Activated CD4-positive, alpha-beta T cell treated with anti-CD3 and anti-CD28 coated beads, Interleukin-2, Interleukin-6, amounts not matched to agents 100 ng/mL and 50 ng/mL, durations not matched to agents 16 hours and 8 hours (primary cell): ENCODE results near the gene ABHD12B.
"Not testable (repeated sequence)": the region's sequence is repeated elsewhere in the genome, so short reads cannot be mapped to it uniquely, and the experiment has no call there.

Experiments
- DNase-seq: peaks from one replicate; pipeline ENCODE4 v3.0.0-alpha.2; 2020

Gene ABHD12B

DNA sequence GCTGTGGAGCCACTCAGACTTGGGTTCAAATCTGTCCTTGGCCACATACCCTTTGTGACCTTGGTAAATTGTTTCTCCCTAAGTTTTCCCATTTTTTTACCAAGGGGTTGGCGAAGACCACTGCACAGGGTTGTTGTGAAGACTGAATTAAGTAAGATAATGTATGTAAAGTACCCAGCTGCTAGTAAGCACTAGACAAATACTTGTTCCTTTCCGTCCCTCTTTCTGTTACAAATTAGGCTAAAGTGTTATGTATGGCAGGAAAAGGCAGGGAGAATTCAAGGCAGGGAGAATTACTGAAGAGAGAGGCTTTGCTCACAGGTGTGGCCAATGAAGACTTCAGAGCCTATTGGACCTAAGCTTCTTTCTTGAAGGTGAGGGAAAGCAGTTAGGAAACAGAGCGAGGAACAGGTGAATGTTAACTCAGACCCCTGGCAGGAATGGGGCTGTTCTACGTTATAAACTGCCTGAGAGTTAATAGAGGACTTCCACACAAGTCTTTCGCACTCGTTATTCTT lies 25.9 kb downstream of the ABHD12B start:
- DNase-seq, result no peak

DNA sequence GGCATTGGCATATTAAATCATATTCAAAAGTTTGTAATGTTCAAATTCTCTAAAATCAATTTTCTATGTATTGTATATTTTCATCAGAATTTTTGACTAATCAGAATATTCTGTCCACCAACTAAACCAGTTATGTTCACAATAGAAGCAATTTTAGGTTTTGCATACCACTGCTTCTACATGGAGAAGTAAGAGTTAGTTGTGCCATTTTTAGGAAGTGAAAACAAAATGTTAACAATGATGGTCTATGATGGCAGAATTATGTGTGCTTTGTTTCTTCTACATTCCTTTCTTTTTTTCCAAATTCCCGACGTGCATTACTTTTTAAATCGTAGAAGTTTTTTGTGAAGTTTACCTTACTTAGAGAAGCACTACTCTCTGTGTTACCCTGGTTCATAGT lies 29.5 kb downstream of the ABHD12B start:
- DNase-seq, result no peak

- no peak for DNase-seq
These were observed 32.9 kb downstream of the ABHD12B start for GRCh38 chr14:50904719-50905118.

DNA sequence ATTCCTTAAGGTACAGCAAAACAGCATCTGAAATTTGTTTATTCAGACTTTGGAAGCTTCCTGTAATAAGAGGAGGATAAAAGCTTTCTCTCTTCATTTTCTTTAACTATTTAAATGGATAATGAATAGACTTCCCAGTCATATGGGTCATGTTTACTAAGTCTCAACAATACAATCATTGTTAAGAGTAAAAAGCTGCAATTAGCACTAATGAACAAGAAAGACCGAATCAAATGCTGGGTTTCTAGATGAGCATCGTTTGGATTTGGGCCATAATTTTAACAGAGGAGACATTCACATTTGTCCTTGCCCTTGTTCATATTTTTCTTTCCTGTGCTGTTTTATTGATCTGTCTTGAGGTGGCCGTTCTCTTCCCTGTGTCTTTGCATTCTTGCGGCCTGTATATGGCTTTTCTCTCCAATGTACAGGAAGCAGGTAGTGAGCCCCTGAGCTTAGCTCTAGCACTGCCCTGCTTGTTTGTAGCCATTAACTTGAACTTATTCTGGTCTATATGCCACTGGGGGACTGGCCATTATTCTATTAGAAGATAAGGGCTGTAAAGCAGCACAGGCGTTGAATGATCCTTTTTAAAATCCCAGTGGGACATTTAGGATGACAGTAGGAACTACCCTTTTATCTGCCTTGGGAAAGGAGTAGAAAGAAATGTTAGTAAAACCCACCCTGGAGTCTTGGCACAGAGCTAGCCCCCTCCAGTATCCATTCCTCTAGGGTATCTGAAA lies 34.6 kb downstream of the ABHD12B start:
- DNase-seq, result no peak

DNA sequence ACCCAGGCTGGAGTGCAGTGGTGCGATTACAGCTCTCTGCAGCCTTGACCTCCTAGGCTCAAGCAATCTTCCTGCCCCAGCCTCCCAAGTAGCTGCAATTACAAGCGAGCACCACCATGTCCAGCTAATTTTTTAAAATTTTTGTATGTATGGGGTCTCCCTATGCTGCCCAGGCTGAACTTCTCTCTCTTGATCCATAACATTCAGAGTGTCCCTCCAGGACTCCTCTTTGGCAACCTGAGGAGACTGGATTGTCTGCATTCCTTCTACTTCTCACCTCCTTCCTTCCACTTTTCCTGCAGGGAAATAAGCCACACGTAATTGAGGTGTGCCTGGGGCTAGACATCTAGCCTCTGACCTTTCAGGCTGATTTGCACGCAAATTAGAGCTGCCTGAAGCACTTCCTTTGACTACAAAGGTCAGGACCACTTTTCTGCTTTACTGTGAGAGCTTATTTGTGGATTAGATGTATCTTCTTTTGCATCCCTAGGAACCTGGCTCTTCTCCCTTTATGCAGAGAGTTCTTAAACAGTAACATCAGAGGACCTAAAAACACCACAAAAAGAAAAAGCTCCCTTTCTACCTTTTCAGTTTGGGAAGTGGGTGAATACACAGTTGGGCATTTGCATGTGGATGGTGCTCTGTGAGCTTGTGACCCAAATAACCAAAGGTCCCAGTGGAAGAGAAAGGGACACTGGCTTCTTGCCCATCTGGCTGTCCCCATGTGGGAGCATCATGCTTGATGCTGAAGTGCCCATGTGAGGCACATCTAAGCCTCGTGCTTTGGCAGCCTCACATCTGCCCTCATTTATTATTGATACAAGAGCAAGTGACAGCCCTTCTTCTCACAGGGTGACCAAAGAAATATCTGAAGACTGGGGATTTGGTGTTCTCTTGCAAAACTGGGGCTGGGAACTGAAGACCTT lies 38.9 kb downstream of the ABHD12B start:
- no peak for DNase-seq

- no peak for DNase-seq
These were observed 45.6 kb downstream of the ABHD12B start for GRCh38 chr14:50917449-50917848.

DNA sequence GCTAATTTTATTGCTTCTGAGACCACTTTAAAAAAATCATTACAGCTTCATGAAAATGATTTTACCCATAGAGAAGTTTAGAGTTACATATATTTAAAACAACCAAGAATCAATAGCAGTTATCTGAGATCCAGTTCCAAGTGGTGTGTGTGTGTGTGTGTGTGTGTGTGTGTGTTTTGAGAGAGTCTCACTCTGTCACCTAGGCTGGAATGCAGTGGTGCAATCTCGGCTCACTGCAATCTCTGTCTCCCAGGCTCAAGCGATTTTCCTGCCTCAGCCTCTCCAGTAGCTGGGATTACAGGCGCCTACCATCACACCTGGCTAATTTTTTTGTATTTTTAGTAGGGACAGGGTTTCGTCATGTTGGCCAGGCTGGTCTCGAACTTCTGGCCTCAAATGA lies 47.7 kb downstream of the ABHD12B start:
- not testable (repeated sequence) for DNase-seq

DNA sequence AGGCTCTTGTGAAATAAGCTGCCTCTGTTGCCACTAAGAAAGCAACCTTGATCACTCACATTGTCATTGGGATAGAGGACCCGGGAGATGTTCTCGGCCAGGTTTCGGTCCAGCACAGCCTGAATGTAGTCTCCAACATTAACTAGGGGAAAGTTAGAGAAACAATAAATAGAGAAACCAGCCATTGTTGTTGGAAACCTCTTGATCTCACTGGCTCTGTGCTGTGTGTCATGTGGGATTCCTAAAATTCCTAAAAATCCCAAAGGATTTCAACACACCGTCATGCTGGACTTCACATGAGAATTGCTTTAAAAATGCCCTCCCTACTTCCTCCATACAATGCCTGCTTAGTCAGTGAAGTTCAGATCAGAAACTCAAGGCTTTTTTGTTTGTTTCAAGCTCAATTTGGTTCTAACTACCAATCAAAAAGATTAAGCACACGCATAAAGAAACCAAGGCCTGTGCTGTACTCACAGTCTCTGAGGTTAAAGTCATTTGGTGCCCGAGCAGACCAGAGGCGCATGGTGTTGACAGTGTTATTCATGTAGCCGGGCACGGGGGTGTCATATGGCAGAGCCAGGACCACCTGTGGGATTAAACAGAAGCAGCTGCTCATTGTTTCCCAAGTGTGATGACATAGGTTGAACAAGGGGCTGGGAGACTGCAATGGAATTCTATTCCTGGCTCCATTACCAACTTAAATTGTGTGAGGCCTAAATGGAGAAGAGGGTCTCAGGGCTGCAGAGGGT lies 48.8 kb downstream of the ABHD12B start:
- no peak for DNase-seq

DNA sequence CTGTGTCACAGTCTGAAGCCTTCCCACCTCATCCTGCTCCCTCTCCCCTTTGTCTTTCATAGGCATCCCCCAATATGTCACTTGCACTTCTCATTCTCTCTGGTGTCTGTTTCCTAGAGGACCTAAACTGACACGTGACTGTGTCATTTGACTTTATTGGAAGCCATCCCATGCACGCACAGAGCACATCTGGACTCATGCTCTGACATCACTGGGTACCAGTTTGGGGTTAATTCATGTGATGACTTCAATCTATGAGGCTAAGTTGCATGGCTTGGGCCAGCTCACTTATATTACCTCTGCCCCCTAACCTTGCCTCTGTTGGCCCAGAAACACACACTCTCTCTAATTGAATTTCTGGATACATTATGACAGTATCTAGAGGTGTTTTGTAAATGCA lies 51.0 kb downstream of the ABHD12B start:
- DNase-seq, result no peak

DNA sequence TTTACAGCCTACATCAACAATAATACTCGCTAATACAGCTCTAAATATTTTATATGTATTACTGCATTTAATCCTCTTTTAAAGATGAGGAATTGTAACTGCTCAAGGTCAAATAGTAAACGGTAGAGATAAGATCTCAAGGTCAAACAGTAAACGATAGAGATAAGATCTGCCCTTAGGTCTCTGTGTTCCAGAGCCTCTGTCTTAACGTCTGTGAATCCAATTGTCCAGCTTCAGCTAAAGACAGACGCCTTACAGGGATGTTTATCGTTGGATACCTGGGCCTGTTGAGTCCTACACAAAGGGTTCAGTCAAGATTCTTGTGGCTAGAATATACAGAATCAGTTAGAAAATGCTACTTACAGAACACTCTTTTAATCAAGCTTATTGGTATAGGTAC lies 52.4 kb downstream of the ABHD12B start:
- DNase-seq, result no peak

- no peak for DNase-seq
These were observed 53.0 kb downstream of the ABHD12B start for GRCh38 chr14:50924843-50925242.

DNA sequence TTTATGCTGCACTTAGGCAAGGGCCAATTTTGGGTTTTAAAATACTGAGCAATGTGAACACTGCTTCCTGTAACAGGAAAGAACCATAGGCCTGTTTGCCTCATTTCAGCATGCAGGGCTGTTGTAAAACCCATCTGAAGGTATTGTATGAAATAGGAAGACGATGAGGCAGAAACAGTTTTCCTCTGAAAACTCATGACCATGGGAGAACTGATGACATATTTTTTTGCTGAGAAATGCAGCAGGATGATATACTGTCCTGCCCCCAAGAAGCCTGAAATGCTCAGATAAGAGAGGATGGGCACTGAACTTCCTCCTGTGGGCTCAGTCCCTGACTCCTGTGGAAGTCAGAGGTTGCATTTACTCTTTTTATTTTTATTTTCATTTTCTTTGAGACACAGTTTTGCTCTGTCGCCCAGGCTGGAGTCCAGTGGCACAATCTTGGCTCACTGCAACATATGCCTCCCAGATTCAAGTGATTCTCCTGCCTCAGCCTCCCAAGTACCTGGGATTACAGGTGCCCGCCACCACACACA lies 55.1 kb downstream of the ABHD12B start:
- no peak for DNase-seq

GRCh38 chr14:50928002-50928635 lies 56.3 kb downstream of the ABHD12B start:
- no peak for DNase-seq

DNA sequence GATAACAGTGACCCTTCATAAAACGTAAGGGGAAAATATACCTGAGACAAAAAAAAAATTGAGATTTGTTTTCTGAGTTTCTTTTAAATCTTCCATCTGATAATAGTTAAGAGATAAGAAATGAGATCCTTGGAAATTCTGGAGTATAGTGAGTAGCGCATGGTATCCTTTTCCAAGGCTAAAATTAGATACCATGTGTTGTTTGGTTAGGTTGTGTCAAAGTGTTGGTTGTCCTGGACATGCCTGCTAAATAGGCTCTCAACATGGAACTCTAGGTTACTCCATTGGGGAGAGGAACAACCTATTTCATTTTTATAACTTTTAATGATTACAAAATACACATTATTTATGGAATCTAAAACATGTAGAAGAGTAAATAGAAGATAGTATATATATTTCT lies 57.7 kb downstream of the ABHD12B start:
- DNase-seq, result no peak

GRCh38 chr14:50931559-50931958 lies 59.7 kb downstream of the ABHD12B start:
- no peak for DNase-seq

GRCh38 chr14:50932156-50932555 lies 60.3 kb downstream of the ABHD12B start:
- no peak for DNase-seq

DNA sequence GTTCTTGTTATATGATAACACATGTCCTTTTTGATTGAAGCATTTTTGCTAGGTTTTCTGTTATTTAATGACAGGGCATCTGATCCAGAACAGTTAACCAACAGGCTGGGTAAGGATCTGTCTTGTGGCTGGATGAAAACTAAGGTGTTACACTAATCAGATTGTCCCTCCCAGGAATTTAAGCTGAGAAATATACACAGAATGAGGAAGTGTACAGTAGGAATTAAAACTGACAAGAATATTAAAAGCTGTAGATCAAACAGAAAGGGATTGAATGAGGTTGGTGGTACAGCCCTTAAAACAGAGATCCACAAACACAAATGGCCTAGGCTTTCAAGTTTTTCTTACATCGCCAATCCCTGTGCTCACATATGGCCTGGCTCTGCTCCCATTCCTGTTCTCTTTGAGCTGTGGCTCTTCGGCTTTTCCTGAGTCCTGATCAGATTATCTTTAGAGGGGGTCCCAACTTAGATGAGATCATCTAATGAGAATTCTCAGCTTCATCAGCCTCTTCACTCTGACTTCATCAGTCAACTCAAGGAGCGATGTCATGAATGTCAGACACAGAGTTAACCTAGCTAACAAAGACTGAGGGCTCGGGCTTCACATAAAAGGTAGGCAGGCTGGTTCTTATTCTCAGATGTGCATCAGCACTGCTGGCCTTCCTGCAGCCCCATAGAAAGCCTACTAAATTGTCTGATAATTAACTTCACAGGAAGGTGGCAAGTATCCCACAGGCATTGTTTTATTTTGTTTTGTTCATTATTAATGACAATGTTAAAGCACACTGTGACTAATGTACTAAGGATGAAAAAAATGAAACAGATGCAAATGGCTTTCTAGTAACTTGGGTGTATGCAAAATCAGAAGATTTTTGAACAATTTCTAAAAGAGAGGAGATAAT lies 61.0 kb downstream of the ABHD12B start:
- DNase-seq, result no peak

DNA sequence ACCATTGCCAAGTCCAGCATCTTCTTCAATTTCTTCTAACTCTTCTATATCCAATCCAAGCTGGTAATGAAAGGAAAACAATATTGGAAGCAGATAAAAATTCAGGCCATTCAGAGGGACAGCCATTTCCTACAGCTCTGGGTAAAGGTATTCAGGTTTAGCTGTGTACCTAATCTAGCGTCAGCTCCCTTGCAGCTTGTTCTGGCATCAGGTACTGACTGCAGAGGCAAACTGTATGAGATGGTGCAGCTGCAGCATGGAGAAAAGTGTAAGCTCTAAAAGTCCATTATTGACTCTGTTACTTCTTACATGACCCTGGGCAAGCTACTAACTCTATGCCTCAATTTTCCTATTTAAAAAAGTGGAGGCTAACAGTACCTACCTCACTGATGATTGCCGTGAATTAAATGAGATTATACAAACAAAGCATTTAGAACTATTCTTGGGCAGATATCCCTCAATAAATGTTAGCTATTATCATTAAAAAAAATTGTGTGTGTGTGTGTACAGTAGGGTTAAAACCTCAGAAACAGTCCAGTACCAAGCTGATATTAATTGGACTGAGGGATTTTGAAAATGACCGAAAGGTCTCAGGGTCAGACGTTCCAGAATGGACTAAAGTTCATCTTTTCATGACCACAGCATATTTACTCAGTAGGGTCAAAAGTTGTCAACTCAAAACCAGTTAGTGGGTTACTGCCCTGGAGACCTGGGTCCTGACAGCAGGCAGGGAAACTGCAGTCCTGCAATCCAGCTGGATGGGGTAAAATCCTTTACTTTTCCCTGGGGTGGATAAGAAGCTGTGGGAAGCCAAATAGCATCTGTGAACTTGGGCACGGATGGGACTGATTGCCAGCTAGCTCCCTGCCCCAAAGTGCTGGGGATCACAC lies 63.5 kb downstream of the ABHD12B start:
- DNase-seq, result no peak

DNA sequence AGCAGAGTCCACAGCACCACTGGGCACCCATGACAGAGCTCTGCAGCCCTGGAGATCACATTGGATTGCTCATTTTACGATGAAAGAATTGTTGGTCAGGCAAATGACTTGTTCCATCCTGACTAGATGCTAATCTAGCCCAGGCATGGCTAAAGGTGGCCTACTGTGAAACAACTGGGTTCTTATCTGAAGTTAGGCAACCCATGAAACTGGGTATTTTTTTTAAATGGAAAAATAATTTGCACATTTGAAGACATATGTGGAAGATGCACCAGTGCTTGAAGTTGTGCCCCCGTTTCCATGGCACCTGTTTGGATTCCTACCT lies 64.1 kb downstream of the ABHD12B start:
- DNase-seq, result no peak

- no peak for DNase-seq
These were observed 65.0 kb downstream of the ABHD12B start for GRCh38 chr14:50936882-50937281.
